ENCODE data around the gene MTG2.

Gene MTG2

DNA sequence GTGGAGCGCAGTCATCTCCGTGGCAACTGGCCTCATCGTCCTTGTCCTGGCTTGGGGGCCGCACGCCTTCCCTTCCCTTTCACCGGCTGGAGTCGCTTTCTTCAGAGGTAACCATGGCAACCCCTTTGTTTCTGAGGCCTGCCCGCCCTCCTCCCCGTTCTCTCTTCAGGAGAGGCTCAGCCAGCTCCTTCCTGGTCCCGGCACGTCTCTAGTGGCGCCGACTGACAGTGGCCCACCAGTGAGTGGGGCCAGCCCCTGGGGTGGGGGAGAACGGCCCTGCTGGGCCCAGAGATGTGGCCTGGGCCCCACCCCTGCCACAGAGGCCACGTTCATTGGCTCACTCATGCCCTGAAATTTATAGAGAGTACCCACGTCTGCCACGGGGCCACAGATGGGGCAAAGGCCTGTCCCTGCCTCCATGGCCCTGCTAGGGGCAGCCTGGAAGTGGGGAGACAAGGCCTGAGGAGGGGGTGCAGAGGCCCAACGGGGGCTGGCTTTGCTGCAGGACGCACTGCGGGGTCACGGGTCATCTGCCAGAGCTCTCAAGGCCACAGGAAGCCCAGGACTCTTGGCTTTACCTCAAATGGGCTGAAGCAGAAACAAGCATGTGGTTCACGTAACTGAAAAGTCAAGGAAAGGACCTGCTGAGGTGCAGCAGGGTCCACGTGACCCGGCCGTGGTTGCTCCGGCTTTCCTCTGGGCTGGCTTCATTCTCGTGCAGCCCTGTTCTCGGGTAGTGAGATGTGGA is 54.1 kb downstream of the MTG2 start:
- DNase-seq: no peak

DNA sequence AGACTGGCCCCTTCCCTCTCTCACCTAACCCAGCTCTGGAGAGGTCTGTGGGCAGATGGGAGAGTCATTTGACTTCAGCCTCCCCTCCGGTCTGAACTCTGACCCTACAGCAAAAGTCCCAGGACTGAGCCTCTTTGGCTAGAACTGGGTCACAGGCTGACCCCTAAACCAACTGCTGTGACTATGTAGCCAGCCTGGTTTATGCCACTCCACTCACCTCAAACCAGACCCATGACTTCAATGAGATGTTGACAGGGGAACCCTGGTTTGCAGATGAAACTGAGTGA is 54.6 kb downstream of the MTG2 start:
- no peak for DNase-seq

DNA sequence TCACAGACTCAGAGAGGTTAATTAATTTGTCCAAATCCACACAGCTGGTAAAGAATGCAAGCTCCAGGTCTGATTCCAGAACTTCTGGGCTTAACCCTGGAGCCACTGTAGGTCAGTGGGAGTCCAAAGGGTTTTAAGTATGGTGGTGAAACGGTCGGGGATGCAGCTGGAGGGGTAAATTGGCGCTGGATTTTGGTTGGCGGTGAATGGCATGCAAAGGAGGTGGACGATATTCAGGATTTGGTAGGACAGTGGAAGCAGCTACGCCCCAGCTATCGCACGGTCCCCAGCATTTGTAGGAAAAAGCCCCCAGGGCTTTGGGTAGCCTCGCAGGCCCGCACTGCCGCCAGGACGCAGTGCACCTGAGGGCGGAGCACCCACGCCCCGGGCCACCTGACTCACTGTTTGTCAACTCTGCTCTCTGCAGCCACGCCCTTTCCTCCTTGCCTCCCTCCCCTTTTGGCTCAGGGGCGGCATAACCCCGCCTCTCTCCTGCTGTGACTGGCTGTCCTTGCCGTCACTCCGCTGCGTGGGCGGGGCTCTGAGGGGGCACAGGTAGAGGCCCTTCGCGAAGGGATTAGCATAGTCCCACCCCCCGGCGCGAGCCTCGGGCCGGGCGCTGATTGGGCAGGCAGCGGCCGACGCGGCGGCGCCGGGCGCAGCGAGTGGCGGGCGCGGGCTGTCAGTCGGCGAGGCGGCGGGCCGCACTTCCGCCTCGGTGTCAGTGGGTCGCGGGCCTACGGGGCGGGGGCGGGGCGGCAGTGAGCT is 55.2 kb downstream of the MTG2 start, which contains the start of gene OSBPL2:
Gene OSBPL2 (plus strand): TSS at position 721 of the 768 bp plus-strand sequence. CDS start 17,664 bp downstream, outside the sequence.
- DNase-seq: peak; percentile 100

DNA sequence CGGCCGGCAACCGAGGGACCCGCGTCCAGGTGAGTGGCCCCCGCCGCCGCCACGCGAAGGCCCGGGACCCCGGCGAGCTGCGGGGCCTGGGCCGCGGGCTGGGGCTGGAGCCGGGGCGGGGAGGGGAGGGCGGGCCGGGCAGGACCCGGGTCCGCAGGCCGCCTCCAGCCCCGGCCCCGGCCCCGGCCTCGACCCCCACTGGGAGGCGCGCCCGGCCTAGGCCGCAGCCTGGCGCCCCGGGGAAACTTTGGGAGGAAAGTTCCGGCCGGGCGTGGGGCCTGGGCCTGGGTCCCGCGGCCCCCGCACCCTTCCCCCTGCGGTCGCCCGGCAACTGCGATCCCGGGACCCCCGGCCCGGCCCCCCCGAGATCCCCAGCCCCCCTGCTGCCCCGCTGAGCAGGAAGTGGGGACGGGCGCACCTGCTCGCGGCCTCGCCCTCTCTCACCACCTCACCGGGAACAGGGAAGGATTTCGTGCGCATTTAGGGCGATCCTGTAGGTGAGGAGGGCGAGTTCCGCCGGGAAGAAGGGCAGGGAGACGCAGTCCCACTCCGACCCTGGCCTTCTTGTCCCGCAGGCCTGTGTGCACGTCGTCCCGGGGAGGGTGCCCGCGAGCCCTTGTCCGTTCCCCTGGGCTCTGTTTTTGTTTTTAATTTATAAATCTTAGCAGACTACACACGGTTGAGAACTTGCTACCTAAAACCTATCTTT is 55.9 kb downstream of the MTG2 start:
- no peak for DNase-seq

DNA sequence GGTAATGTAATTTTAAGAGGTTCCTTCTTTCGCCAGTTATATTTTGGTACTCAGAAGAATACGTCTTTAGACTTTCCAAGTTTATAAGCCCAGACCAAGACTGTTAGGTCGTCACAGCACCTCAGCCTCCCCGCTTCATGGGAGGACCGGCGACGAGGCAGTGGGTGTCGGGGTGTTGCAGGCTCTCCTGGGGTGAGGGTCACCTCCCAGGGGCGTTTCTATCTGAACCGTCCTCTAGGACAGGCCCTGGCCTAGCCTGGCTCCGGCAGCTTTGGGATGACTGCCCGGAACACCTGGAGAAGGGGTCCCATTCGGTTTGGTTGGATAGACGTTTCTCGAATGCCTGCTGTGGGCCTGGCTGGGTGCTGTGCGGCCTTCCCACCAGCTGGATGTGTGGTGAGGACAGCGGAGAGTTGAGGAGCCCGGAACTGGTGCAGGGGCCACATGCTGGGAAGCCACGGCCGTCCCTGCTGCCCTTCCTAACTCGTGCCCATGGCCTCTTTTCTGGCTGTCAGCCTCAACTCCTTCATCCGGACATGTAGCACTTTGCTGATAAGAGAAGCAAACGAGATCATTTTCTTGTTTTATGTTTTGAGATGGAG is 56.6 kb downstream of the MTG2 start:
- no peak for DNase-seq

DNA sequence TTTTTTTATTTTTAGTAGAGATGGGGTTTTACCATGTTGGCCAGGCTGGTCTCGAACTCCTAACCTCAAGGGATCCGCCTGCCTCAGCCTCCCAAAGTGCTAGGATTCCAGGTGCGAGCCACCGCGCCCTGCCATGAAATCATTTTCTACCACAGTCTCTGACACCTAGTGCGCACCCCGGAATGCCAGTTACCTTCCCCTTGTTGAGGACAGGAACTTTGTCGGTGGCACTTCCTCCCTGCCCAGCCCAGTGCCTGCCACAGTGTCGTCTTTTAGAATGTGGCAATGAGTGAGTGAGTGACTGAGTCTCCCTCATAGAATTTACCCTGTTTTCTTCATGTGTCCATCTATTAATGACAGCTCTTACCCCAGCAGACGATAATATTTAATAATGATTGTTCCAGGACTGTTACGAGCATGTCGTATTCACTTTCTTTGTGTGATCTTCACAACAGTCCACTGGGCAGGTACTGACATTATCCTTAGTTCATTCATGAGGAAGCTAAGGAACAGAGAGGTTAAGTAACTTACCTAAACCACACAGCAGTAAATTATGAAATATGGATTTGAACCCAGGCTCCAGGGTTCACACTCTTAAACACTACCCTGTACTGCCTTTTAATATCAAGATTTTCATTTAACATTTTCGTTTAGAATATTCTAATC is 57.3 kb downstream of the MTG2 start:
- no peak for DNase-seq

DNA sequence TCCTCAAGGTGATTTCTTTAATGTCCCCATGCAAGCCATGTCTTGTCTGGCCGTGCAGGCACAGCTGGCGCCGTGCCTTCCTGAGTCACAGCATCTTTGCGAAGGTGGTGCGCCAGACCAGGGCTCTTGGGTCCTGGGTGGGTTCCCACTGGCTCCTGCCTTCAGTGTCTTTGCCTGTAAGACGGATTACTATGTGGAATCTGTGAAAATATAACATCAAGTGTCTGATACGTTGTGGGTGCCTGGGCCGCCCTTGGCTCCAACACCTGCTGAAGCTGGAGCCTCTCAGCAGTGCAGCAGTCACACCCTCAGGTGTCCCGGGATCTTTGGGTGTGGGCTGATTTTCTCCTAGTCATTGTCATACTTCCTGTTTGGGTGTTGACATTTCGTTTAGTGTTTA is 58.7 kb downstream of the MTG2 start:
- no peak for DNase-seq

DNA sequence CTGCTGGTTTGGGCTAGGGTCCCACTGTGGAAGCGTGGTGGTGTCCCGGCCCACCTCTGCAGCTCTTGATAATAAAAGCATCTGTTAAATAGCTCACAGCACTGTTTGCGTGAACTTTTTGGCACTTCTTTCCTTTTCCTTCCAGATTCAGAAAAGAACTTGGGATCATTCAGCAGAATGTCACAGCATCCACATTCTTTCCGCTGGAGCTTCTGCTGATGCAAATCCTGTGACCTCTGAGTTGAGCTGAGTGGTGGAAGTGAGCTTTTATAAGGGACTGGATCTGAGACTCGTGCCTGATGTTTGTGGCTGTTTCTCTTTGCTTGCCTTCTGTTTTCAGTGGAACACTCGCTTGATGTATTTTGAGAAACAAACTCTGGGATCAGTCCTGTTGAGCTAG is 59.3 kb downstream of the MTG2 start:
- DNase-seq: no peak

DNA sequence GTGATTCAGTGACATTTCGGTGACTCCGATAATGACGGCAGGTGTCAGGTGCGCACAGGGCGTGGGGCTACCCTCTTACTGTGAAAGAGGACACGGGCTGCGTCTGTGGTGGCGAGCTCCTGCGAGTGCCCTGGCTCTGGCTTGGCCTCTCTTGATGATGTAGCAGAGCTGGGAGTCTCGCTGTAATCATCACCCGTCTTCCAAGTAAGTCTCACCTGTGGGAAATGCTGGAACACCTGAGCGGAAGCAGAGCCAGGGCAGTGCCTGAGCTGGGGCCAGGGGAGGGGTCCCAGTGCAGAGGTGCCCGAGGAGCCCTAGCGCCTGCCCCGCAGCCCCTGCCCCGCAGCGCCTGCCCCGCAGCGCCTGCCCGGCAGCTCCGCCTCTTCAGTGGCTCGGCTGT is 60.3 kb downstream of the MTG2 start:
- DNase-seq: no peak

DNA sequence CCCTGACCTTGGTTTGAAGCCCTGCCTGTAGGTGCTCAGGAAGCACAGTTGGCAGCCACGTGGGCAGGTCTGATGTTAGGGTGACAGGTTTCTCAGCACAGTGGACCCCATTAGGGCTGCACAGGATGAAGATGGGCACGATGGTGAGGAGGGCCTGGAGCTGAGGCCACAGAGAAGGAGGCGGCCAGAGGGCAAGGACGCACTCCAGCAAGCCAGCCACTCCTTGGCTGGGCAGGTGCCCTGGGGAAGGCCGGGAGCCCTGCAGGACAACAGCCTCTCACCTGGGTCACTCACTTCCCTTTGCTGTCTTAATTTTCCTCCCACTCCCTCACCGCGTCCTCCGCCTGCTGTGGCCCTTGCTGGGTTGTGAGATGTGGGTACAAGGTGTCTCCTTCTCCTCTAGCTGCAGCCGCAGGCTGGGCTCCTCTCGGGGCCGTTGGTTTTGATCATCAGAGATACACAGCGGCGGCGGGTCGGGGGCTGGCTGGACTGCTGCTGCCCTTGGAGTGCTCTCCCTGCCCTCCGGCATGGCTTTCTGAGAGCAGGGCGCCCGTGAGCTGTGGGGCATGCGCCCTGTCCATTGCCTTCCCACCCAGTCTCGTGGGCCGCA is 61.2 kb downstream of the MTG2 start:
- no peak for DNase-seq

DNA sequence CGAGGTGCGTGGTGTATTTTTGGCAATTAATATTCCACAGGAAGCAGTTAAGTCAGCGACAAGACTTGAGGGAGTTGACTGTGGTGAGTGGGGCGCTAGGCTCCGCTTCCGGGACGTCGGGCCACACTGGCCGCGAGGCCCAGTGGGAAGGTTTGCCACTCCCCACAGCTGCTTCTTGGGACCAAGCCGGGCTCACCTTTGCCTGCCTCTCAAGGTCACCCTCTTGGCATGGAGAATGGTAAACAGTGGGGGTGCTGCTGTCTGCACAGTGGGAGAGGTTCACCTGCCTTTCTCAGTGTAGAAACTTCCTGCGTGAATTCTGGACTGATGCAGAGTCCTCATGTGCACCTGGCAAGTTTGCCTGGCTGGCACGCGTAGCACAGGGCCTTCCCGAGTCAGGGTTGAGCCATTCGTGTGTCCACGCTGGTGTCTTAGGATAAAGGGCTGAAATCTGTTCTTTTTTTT is 61.8 kb downstream of the MTG2 start:
- DNase-seq: no peak

DNA sequence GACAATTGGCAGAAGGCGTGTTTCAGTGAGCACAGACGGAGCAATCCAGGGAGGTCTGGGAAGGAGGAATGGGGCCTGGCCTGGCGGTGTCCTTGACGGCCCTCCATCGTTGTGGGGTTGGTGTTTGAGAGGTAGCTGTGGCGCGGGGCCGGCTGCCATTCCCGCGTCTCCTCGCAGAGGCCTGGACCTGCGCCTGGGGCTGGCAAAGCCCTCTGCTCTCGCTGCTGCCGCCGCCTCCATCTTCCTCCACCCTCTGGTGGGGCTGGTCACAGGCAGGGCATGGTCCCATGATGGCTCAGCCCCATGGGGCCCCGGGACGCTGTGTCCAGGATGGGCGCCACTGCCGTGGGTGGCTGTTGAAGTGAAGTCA is 63.1 kb downstream of the MTG2 start:
- no peak for DNase-seq

DNA sequence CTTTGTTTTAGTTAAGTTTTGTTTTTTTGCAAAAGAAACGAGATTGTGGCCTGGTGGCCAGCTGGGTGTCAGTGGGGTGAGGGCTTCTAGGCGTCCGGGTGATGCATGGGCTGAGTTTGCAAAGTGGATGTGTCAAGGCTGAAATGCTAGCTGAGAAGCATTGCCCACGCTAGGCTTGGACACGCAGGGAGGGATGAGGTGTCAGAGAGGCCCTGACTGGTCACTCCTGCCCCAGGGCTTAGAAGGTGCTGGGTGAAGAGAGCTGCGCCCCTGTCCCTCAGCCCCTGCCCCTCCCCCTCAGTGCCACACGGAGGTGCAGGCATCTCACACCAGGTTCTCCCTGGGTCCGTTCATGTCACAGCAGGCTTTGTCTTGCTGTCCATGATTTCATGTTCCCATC is 63.6 kb downstream of the MTG2 start:
- no peak for DNase-seq

DNA sequence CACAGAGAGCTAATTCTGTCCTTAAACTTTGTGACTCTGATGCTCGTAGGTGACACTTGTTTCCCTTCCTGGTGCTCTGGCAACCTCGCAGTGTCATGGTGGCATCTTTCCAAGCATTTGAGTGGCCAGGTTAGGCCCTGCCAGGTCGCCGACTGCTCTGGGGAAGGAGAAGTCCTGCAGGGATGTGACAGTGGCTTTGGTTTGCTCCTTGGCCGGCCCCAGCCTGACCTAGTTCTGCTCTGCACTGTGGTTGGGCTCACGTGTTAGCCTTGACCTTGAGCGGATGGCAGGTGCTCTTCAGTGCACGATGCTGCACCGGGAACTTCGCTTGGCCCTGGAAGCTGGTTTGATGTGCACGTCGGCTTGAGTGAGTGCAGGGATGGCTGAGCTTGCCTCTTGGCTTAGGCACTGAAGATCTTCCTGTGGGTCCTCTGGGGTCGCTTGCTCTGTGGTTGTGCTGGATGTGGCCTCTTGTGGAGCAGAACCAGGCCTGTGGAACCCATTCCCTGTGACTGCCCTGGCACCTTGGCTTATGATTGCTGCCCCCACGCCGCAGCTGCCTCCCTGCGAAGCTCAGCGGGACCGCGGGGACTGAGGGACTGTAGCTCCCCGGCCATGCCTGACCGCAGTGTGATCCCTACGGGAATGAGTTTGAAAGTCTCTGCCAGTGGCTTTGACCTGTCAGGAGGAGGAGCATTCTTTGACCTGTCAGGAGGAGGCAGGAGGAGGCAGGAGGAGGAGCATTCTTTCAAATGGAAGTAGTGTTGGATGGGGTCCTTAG is 64.2 kb downstream of the MTG2 start:
- DNase-seq: no peak

DNA sequence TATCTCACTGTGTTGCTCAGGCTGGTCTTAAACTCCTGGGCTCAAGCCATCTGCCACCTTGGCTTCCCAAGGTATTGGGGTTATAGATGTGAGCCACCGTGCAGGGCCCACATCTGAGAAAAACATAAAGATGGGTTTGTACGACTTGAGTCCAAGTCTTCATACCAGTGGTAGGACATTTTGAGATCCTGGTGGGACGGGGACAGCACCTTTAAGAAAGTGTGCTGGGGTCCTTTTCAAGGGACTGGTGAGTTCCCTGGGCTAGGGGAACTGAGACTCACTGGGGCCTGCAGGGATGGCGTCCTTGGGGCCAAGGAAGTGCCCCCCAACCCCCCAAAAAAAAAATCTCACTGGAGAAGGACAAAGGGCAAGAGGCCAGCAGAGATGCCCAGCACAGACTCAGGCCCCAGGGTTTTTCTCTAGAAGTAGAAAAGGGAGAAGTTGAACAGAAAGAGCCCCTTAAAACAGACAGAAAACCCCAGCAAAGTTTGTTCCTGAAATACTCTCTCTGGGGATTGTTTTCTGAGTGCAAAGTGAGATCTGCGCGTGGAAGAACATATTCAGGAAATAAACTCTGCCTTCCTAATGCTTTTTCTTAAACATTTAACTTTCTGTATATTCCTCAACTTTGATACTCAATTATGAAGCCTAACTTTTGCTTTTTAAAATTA is 66.2 kb downstream of the MTG2 start:
- no peak for DNase-seq

DNA sequence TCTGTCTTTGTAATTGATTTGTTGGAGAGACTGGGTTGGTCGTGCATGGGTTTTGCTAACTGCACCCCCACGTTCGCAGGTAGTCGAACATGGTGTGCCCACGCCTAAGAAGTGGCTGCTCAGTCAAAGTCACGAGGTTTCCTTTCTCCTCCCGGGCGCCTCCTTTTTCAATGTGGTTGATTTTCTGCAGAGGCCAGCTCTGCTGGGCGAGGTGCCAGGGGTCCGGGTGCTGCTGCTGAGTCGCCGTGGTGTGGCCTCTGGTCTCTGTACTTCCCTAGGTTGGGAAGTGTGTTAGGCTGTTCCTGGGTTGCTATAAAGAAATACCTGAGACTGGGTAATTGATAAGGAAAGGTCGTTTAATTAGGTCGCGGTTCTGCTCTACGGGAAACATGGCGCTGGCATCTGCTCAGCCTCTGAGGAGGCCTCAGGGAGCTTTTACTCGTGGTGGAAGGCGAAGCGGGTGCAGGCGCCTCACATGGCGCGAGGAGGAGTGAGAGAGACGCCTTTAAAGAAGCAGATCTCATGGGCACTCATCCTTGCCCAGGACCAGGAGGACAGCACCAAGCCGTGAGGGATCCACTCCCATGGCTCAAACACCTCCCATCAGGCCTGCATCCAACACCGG is 69.6 kb downstream of the MTG2 start:
- DNase-seq: no peak

All from islet precursor cell (in vitro differentiated cells).